LoVo (cell line): ENCODE results near the gene DCHS1.

ENCODE experiments used
- DNase-seq: peaks from one replicate; pipeline ENCODE4 v3.0.0-alpha.2; 2016; ENCODE audit warnings: low spot score

The DCHS1 gene

DNA sequence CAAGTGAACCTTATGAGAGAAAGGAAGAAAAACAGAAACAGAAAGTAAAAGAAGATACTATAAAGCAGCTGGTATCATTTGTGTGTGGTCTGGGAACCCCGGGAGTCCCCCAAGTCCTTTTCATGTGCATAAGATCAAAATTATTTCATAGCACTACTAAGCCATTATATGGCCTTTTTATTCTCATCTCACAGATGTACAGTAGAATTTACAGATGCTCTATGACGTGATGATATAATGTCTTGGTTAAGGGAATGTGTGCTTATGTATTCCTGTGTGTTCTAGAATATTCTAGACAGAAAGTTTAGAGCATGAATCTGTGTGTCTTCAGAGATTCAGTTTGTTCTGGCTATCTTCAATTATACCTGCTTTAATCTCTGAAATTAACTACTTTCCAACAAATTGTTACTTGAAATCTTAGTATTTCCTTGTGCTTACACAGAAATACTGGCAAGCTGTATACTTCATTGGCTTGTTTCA lies 27.8 kb downstream of the DCHS1 start:
- no peak for DNase-seq

DNA sequence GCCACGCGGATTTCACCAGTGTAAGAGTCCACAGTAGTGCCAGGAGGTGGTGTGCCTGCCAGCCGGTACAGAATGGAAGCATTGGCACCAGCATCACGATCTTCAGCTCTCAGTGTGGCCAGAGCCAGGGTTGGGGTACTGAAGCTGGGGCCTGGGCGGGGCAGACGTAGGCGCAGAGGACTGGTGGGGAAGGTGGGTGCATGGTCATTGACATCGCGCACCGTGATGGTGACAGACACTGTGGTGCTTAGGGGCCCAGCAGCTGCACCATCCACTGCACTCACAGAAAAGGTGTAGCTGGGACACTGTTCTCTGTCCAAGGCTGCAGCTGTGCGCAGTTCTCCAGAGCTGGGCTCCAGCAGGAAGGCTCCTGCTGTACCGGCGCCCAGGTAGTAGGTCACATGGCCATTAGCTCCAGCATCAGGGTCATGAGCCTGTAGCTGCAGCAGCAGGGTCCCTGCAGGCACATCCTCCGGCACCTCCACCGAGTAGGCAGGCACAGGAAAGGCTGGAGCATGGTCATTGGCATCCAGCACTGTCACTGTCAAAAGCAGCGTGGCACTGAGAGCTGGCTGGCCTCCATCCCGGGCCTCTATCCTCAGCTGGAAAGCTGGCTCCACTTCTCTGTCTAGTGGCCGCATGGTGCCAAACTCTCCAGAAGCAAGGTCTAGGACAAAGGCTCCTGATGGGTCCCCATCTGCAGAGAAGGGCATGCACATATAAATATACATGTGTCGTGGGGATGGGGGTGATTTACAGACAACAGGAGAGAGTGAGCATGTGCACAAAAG lies 28.4 kb downstream of the DCHS1 start:
- DNase-seq, result no peak

GRCh38 chr11:6625832-6626420 lies 29.7 kb downstream of the DCHS1 start:
- no peak for DNase-seq

GRCh38 chr11:6625156-6625831 lies 30.3 kb downstream of the DCHS1 start:
- no peak for DNase-seq

- no peak for DNase-seq
These were observed 31.9 kb downstream of the DCHS1 start for GRCh38 chr11:6623391-6624363.

DNA sequence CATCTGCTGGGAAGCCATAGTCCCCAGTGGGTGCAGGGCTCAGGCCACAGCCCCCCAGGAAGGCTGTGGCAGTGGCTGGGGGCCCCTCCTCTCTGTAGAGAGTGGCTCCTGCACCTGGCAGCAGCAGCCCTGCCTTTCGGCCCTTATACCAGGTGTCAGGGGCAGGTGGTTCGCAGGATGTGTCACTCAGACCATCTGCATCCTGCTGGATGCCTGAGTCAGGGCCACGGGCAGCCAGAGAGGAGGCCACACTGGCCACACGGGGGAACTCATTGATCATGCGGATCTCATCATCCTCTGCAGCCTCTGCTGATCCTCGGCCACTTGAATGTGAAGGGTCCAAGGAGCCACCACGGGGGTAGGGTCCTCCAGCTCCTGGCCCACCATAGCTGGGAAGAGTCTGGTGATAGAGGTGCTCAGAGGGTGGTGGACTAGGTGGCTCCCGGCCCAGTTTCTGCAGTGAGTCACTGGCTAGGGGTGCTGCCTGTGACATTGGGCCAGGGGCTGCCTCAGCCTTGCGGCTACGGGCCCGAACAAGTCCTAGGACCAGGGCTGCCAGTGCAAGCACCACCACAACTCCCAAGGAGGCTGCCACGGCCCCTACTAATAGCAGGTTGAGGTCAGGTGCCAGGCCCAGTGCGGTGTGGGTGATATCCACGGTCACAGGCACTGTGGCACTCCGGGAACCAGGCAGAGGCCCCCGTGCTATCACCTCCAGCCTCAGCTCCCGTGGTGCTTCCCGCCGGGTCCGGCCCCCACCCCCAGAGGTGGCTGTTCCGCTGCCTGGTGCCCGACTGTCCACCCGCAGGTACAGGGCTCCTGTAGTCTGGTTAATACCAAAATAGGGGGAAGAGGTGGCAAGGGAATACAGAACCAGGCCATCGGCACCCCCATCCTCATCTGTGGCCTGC lies 33.1 kb downstream of the DCHS1 start:
- no peak for DNase-seq

- no peak for DNase-seq
These were observed 33.8 kb downstream of the DCHS1 start for GRCh38 chr11:6621711-6622211.

GRCh38 chr11:6620636-6621035 lies 35.0 kb downstream of the DCHS1 start:
- DNase-seq, result no peak

DNA sequence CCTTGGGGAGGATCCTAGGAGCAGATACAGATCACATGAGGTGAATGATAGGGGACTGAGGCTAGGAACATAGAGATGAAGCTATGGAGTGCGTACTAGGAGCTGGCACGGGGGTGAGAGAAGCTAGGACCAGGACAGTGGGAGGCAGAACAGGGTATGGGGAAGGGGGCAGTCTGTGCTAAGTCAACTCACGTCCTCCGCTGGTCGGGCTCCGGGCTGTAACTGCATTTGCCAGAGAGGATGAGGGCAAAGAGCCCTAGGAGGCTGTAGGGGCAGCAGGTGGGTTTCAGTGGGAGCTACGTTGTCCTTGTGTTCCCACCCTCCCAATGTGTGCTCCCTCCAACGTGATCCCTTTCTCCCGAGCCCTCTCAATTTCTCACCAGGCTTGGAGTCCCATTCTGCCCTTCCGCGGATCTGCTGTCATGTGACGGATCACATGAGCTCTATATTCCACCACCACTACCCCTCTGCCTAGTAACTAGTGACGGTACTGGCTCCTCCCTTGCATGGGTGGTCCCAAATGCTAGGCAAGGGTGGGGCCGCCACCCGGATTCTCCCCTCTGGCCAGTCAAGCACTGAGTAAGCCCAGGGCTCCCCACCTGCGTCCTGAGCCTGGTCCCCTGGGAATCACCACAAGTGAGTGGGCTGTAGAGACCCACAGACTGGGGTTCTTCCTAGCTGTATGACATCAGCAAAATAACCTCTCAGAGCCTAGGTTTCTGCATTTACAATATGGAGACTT lies 36.4 kb downstream of the DCHS1 start, which contains the start of gene TPP1:
TSS of gene TPP1 (minus strand) at position 419 of the 742 bp plus-strand sequence. CDS start at position 397, 22 bp downstream.
- DNase-seq, result peak; percentile 93

DNA sequence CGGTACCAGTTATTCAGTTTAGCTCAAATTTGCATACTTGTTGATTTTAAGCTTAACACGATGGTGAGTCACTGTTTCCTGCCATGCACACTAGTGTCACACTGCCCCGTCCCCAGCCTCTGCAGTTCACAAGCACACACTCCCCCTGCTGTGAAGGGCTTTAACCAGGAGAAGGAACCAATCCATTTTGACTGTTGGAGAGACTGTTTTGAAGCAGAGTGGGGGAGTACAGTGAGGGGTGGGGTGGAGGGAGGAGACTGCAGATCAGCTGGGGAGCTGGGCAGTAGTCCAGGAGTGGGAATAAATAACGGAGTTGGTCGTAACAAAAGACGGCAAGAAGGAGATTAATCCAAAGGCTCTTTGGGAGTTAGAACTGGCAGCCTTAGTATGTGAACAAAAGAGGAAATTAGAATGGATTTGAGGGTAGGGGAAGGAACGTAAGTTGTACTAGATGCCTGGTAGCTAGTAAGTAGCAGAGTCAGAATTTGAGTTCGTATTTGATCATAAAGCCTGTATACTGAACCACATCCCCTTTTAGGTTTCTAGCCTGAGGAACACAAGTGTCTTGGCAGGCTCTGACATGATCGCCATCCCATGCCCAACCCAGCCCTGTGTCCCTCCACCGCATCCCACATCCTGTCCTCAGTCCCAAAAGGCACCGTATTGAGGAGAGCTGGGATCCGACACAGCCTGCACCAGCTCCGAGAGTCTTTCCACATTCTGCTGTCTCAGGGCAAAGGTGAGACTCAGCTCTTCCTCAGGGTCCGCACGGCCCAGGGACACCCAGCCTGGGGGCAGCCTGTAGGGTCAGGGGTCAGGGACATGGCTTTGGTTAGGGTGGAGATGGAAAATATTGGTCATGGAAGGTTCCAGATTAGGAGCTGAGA lies 37.2 kb downstream of the DCHS1 start:
- no peak for DNase-seq

GRCh38 chr11:6617315-6617781 lies 38.3 kb downstream of the DCHS1 start:
- DNase-seq, result no peak

DNA sequence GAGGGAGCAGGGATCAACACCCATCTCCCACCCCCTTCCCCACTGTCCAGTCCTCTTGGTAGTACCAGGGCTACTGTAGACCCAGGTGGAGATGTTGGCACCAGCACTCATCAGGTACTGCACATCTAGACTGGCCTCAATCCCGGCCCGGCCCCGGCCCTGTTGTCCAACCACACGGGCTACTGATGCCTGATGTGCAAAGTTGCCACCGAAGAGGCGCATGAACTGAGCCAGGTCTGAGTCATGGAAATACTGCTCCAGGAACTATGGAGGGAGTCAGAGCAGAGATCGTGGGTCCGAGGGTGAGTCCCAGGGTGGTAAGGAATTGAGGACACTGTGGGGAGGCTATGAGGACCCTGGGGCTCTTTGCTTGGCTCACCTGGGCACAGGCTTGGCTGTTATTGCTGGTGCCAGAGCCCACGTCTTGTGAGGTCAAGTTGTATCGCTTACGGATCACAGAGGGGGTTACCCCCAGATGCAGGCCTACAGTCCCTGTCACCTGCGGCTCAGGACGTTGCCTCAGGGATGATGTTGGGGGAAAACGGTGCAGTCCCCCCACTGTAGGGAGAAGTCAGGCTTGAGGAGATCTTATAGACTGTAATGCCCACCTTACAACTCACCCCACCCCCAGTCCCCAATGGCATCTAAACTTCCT lies 38.9 kb downstream of the DCHS1 start:
- no peak for DNase-seq

DNA sequence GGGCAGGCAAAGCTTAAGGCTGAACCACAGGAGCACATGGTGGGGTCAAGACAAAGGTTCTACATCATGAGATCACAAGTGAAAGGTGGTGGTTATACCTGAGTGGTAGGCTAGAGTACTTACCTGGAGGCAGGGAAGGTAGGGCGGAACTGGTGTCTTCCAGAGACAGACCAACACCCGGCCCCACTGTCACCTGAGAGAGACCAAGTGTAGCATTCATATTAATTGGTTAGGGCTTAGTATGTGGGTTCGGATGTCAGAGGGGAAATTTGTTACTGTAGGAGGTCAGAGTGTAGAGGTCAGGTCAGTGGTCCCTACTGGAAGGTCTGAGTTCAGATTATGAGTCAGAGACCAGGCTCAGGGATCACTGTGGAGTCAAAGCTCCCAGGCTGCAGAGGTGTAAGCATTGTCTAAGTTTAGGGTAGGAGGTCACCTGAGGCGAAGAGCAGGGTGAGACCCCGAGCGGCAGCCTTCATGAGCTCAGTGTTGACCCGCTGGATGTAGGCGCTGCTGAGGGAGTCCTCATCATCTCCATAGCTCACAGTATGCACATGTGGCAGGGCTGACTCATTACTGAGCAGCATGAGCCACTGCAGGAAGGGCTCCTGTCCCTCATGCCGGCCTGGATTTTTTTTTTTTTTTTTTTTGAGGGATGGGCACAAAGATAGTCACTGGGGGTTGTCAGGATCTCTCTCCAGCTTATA lies 39.6 kb downstream of the DCHS1 start:
- no peak for DNase-seq

GRCh38 chr11:6615046-6615445 lies 40.6 kb downstream of the DCHS1 start:
- DNase-seq, result no peak

DNA sequence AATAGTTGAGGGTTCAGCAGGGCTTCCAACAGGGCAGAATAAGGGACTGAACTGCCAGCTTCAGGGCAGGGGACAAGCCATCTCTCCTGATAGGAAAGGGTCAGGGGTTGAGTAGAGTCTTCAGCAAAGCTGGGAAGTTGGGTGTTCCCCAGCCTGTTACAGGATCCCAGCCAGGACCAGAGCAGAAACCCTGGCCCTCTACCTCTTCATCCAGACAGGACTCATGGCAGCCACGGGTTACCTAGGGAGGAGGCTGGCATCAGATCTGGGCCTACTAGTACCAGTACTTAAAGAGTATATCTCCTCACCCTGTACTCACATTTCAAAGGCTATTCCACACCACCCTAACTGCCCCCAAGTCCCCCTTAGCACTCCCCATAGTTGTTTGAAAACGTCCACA lies 41.2 kb downstream of the DCHS1 start:
- DNase-seq, result no peak

DNA sequence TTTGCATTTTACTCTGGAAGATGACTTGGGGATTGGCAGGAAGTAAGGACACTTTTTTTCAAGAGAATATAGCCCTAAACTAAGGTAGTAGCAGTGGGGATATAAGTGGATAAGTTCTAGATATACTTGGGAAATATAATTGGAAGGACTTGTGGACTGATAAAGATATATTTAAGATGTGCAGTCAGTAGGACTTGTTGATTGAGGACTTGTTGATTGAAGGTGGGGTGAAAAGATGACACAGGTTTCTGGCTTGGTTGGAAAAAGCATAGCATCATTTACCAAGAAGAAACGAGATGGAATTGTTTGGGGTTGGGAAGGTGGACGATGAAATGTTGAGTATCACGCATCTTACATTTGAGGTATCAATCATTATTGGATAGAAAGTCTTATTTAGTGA lies 42.1 kb downstream of the DCHS1 start:
- DNase-seq, result no peak
